COLO668 (cell line): ENCODE data around the gene COX6B1.
"Not testable (repeated sequence)": the region's sequence is repeated elsewhere in the genome, so short reads cannot be mapped to it uniquely, and the experiment has no call there.

Source experiments
- DNase-seq: peaks from one replicate; lab custom pipeline; 2025; ENCODE audit not compliant: unreplicated experiment; lab: John Stamatoyannopoulos, UW

Gene COX6B1, protein sequence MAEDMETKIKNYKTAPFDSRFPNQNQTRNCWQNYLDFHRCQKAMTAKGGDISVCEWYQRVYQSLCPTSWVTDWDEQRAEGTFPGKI

GRCh38 chr19:35648017-35648961 lies at the start of gene COX6B1:
COX6B1 (plus strand) TSS chr19:35648323; CDS start chr19:35651244, 2,921 bp downstream.
- DNase-seq: peak; percentile 94

DNA sequence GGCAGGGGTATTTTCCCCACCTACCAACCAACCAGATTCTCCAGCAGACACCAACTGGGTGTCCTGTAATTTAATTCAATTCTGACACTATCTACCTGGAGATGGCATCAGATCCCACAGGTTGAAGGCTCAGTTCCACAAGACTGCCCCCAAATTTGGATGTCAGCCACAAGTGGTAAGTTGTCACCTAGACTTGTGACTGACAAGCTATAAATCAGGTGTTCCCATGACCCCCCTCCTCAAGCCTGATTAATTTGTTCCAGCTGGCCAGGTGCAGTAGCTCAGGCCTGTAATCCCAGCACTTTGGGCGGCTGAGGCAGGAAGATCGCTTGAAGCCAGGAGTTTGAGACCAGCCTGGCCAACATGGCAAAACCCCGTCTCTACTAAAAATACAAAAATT lies 46.2 kb upstream of the COX6B1 start:
- no peak for DNase-seq

- DNase-seq: not testable (repeated sequence)
These were observed 43.7 kb upstream of the COX6B1 start for GRCh38 chr19:35604436-35604835.

GRCh38 chr19:35607170-35607569 lies 41.0 kb upstream of the COX6B1 start:
- DNase-seq: not testable (repeated sequence)

DNA sequence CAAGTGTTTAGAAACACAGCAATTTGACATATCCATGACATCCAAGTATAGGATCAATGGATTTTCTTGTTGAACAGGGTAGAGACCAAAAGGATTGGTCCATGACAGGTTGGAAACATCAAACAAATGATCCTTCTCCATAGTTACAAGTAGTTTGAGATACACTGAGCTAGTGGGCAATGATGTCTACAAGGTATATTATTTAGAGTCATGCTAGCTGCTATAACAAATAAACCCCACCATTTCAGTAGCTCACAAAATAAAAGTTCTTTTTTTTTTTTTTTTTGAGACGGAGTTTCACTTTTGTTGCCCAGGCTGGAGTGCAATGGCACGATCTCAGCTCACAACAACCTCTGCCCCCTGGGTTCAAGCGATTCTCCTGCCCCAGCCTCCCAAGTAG lies 40.5 kb upstream of the COX6B1 start:
- DNase-seq: no peak

DNA sequence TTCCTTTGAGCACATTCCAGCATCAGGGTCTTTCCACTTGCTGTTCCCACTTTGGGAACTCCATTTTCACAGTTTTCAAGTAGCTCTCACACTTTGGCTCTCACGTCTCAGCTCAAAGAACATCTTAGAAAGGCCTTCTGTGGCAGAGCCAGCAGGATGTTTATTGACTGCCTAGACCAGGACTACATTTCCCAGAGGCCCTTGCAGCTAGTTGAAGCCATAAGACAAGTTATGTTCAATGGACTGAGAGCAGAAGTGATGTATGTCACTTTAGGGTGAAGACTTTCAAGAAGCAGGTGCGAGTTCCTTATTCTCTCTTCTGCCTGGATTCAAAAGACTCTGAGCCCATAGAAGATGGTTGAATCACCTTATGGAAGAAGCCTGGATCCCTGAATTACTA lies 39.9 kb upstream of the COX6B1 start:
- no peak for DNase-seq

GRCh38 chr19:35609851-35610353 lies 38.2 kb upstream of the COX6B1 start:
- DNase-seq: no peak

DNA sequence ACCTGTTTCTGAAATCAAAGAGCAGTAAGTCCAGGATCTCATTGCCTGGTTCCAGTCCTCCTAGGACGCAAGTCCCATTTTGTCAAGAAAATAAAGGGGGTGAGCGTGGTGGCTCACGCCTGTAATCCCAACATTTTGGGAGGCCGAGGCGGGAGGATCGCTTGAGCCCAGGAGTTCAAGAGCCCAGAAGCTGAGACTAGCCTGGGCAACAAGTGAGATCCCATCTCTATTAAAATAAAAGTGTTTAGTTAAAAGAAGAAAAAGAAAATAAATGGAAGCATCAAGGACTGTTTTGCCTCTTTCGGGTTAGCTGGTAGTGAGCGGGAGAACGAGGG lies 35.9 kb upstream of the COX6B1 start:
- no peak for DNase-seq

DNA sequence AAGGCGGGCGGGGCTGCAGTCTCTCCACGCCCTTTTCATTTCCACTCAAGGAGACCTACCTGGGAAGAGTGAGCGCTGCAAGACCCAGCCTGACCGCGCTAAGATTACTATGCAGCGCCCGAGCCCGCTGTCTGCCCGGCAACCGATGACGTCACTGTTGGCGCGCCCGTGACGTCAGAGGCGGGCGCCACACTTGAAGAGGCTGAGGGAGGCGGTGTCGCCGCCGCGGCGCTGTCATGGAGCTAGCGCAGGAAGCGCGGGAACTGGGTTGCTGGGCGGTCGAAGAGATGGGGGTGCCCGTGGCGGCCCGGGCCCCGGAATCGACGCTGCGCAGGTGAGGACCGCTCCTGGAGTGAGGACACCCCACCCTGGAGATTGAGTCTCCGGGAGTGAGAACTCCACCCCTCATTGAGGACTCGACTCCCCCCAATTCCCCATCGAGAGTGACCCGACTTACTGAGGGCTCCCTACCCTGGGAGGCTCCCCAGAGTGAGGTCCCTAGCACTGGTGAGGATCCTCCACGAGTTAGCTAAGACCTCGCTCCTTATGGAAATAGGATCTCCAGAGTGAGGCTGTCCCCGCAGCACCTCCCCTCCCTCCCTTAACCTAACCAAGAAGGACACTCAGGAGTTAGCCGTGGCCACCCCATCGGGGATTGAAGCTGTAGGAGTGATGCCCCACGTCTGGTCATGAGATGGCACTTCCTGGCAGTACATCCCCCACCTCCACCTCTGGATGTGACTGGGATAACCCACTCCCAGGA lies 35.4 kb upstream of the COX6B1 start, which contains the start of gene HAUS5:
Gene HAUS5, plus strand, starts transcription at position 177 of the 763 bp plus-strand sequence. Its CDS starts 60 bp downstream, at position 237.
- peak; percentile 92 for DNase-seq

DNA sequence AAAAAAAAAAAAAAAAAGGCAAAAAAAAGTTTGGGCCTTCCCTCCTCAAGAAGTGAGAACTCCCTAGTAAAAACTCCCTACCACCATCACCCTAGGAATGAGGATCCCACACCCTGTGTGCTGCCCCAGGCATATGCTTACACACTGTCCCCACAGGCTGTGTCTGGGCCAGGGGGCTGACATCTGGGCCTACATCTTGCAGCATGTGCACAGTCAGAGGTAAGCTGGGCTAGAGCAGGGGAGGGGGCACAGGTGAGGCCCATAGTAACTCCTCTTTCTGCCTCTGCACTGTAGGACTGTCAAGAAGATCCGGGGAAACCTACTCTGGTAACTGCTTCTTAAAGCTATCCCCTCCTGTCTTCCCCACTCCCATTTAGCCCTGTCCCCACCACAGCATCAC lies 34.5 kb upstream of the COX6B1 start:
- DNase-seq: no peak

GRCh38 chr19:35615036-35615435 lies 33.1 kb upstream of the COX6B1 start:
- DNase-seq: no peak

DNA sequence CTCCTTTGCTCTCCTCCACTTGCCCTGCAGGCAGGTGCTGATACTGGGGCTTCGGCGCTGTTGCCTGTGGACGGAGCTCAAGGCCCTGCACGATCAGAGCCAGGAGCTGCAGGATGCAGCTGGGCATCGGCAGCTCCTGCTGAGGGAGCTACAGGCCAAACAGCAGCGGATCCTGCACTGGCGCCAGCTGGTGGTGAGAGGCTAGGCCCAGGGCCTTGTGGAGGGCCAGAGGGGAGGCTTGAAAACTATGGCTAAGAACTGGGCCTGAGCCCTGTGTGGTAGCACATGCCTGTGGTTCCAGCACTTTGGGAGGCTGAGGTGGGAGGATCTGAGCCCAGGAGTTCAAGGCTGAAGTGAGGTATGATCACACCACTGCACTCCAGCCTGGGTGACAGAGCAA lies 29.3 kb upstream of the COX6B1 start:
- no peak for DNase-seq

GRCh38 chr19:35619290-35619923 lies 28.7 kb upstream of the COX6B1 start:
- no peak for DNase-seq

DNA sequence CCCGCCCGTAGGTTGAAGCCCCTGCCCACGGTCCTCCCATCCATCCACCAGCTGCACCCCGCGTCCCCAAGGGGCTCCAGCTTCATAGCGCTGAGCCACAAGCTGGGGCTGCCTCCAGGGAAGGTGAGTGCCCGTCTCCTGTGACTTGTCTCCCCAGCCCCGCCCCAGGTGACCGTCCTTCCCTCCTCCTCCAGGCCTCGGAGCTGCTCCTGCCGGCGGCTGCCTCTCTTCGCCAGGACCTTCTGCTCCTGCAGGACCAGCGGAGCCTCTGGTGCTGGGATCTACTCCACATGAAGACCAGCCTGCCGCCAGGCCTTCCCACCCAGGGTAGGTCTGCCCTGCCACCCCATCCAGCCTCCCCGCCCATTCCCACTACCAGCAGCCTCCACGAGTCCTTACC lies 28.1 kb upstream of the COX6B1 start:
- DNase-seq: no peak

DNA sequence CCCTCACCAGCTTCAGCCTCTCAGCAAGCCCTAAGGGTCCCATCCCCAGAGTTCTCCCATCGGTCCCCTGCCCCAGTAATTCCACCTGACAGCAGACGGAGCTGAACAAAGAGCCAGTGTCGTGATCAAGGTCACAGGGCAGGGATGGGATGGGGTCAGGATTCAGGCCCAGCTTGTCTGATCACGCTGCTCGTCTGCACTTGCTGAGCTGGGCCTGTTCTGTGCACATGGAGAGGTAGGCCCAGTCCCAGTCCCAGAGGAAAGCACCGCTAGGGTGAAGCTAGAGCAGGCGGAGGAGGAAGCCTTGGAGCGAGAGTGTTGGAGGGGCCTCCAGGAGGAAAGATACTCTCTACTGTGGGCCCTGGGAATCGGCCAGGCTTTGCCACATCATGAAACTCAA lies 26.4 kb upstream of the COX6B1 start:
- DNase-seq: no peak

DNA sequence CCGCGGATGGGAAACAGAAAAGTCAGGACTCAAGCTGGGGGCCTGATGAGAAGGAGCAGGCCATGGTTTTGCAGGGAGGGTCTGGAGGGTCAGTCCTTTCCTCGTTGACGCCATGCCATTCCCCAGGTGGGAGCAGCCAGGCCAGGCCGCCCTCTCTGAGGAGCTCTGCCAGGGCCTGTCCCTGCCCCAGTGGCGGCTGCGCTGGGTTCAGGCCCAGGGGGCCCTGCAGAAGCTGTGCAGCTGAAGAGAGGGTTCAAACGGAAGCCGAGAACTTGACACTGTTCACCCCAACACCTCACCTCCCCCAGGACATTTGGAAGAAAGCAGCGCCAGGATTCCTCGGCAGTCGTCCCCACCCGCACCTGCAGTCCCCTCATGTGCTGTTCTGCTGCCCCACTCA lies 25.4 kb upstream of the COX6B1 start:
- no peak for DNase-seq

DNA sequence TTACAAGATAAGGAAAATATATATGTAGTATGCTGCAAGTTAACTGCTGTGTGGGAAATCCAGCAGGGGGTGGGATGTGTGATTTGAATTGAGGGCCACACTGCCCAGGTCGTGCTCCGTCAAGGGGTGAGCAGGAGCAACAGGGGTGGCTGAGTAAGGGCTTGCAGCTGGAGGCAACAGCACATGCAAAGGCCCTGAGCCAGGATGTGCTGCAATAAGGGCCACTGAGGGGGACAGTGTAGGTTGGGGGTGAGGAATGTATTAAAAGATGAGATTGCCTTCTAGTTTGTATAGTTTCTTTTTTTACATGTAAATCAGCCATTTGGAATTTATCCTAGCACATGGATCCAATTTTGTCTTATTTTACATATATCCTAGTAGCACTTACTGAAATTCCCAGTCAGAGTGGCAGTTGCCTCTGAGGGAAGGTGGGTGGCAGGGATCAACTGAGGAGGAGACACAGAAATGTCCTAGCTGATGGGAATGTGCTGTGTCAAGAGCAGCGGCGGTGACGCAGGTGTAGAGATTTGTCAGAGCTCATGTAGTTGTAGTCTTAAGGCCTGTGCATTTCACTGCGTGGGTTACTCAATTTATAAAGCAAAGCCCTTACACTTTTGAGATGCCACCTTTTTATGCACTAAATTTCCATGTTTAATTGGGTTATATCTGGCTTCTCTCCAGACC lies 24.7 kb upstream of the COX6B1 start:
- DNase-seq: no peak

GRCh38 chr19:35628264-35628564 lies 19.9 kb upstream of the COX6B1 start:
- DNase-seq: no peak

DNA sequence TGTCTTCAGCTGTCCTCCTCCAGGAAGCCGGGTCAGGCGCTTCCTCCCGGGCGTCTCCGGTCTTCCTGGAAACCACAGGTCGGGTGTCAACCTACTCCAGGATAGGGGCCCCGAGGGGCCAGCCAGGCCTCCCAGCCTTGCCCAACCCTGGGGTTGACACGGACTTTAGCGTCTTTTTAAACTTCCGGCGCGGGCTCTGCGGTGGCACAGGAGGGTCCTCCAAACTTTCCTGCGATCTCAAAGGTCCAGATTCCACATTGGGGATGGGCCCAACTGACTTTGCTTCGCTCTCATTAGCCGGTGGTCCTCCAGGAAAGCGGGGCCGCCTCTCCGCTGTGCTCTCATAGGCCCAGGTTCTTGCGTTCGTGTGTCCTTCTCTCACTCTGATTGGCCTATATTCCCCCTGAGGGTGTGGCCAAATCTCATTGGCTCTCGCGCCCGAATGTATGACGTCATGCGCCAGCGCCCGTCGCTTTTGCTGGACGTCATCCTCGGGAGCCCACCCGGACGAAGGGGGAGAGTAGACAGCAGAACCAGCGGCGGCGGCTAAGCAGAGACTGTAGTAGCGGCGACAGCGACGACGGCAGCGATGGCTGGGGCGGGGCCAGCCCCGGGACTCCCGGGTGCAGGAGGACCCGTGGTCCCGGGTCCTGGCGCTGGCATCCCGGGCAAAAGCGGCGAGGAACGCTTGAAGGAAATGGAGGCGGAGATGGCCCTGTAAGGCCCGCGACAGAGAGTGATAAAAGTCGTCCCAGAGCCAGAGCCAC lies 19.4 kb upstream of the COX6B1 start, which contains the start of gene RBM42:
Gene RBM42, plus strand, starts transcription at position 472 of the 767 bp plus-strand sequence. Its CDS starts 118 bp downstream, at position 590.
- DNase-seq: peak; percentile 94

DNA sequence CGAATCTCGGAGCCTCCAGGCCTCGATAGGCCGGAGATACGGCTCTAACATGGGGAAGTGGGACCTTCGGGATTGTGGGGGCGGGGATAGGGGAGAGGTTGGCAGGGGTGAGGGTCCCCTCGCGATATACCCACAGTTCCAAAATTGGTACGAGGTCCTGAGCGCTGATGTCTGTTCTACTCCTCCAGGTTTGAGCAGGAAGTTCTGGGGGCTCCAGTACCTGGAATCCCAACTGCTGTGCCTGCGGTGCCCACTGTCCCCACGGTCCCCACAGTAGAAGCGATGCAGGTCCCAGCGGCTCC lies 18.8 kb upstream of the COX6B1 start:
- no peak for DNase-seq
